Muscle of arm (tissue), 12 donors: ENCODE measurements around the gene CPO. TPM values are rescaled to one million over a fixed set of nuclear protein-coding genes. Genes with fewer than 3 reads are reported as not detected.

ENCODE experiments used
- DNase-seq: peaks from one replicate; pipeline ENCODE4 v3.0.0-alpha.2; 2013
- polyA plus RNA-seq, 12 donors: library from polyadenylated mRNA; unstranded; fragments of 120-200 nt; gene quantifications; one replicate each; pipeline ENCODE4 v1.2.1, GENCODE V29; 2013; ENCODE audit not compliant: insufficient read length in 12 of 12

CPO gene
- polyA plus RNA-seq, 12 donors = 0.18 to 0.67 (median 0.33) TPM; not detected in 4

- no peak for DNase-seq
These were observed 32.5 kb downstream of the CPO start for GRCh38 chr2:206971805-206972204.

- peak; percentile 62 for DNase-seq
These were observed 35.2 kb downstream of the CPO start for GRCh38 chr2:206974551-206974950.

- DNase-seq = peak; percentile 55
These were observed 39.4 kb downstream of the CPO start for GRCh38 chr2:206978746-206979145.

- no peak for DNase-seq
These were observed 40.0 kb downstream of the CPO start for GRCh38 chr2:206979365-206979764.

- DNase-seq = no peak
These were observed 40.6 kb downstream of the CPO start for GRCh38 chr2:206979922-206980321.

- DNase-seq = no peak
These were observed 41.1 kb downstream of the CPO start for GRCh38 chr2:206980413-206980812.

GRCh38 chr2:206981086-206981674 is 41.9 kb downstream of the CPO start:
- DNase-seq = no peak

GRCh38 chr2:206981739-206982340 is 42.5 kb downstream of the CPO start:
- DNase-seq = peak; percentile 75

GRCh38 chr2:206982360-206982955 is 43.1 kb downstream of the CPO start:
- DNase-seq = no peak

- DNase-seq = no peak
These were observed 44.0 kb downstream of the CPO start for GRCh38 chr2:206983161-206983859.

- no peak for DNase-seq
These were observed 44.9 kb downstream of the CPO start for GRCh38 chr2:206984206-206984605.

- no peak for DNase-seq
These were observed 47.6 kb downstream of the CPO start for GRCh38 chr2:206986943-206987342.

- DNase-seq = no peak
These were observed 48.5 kb downstream of the CPO start for GRCh38 chr2:206987810-206988209.

GRCh38 chr2:206988884-206989283 is 49.6 kb downstream of the CPO start:
- DNase-seq = no peak

- DNase-seq = no peak
These were observed 50.0 kb downstream of the CPO start for GRCh38 chr2:206989311-206989710.

GRCh38 chr2:206990360-206990759 is 51.0 kb downstream of the CPO start:
- DNase-seq = no peak

- DNase-seq = no peak
These were observed 51.8 kb downstream of the CPO start for GRCh38 chr2:206991070-206991469.

- DNase-seq = no peak
These were observed 54.1 kb downstream of the CPO start for GRCh38 chr2:206993396-206993911.

- no peak for DNase-seq
These were observed 54.6 kb downstream of the CPO start for GRCh38 chr2:206993964-206994363.

- DNase-seq = no peak
These were observed 57.3 kb downstream of the CPO start for GRCh38 chr2:206996556-206997065.

- no peak for DNase-seq
These were observed 69.0 kb downstream of the CPO start for GRCh38 chr2:207008105-207008990.
